K562 (cell line): ENCODE data around the gene RCL1. TPM values are rescaled to one million over a fixed set of nuclear protein-coding genes. Genes with fewer than 3 reads are reported as not detected.
A peak's percentile ranks its signal among the peaks of the same experiment; 100 is the strongest.

ENCODE experiments used
- ARID1B ChIP-seq: fragments of 450-650 bp; IDR thresholded peaks from 2 replicates; pipeline ENCODE4 v1.6.1; 2016; ENCODE audit warnings: antibody characterized with exemption, mild to moderate bottlenecking, inconsistent platforms
- ATF1 ChIP-seq, 2 experiments: fragments of 450-650 bp in 1 of 2; IDR thresholded peaks; 2 replicates each; pipeline ENCODE4 v1.6.1; 2016; ENCODE audit warnings: missing compliant biosample characterization in 1 of 2, missing genetic modification characterization in 1 of 2
- ATF7 ChIP-seq: fragments of 450-650 bp; IDR thresholded peaks from 2 replicates; pipeline ENCODE4 v1.7.1; 2014; ENCODE audit warnings: mild to moderate bottlenecking, moderate library complexity
- CAMTA2 ChIP-seq: fragments of 250-450 bp; sonication (Bioruptor Pico); conservative IDR thresholded peaks from 2 replicates; pipeline ENCODE4 v1.5.1; 2022
- COPS2 ChIP-seq: fragments of 450-650 bp; conservative IDR thresholded peaks from 2 replicates; pipeline ENCODE4 v1.6.1; 2016; ENCODE audit warnings: mild to moderate bottlenecking, moderate library complexity
- EGR1 ChIP-seq: fragments of 450-650 bp; conservative IDR thresholded peaks from 2 replicates; pipeline ENCODE4 v1.6.1; 2017; ENCODE audit warnings: mild to moderate bottlenecking
- ETS2 ChIP-seq: IDR thresholded peaks from 2 replicates; pipeline ENCODE4 v1.6.1; 2016; ENCODE audit warnings: borderline replicate concordance, missing genetic modification characterization, mild to moderate bottlenecking, moderate library complexity, missing compliant biosample characterization; ENCODE audit not compliant: poor library complexity, severe bottlenecking
- FUS ChIP-seq: fragments of 200-400 bp; formaldehyde crosslinking; optimal IDR thresholded peaks from 2 replicates; pipeline ENCODE3; 2017; ENCODE audit warnings: low read depth, low read length
- KAT8 ChIP-seq: fragments of 450-650 bp; IDR thresholded peaks from 2 replicates; pipeline ENCODE4 v1.6.1; 2016; ENCODE audit warnings: low read depth, mild to moderate bottlenecking
- MCM7 ChIP-seq, 2 experiments: fragments of 450-650 bp; IDR thresholded peaks; 2 replicates each; pipeline ENCODE4 v1.6.1; 2016 to 2018
- RBBP5 ChIP-seq: fragments of 200-600 bp; sonication (generic); IDR thresholded peaks from 2 replicates; pipeline ENCODE4 v1.6.1; 2012; ENCODE audit warnings: borderline replicate concordance, mild to moderate bottlenecking, low read length, control low read depth, inconsistent platforms; ENCODE audit not compliant: insufficient read depth, poor library complexity, severe bottlenecking
- RCOR1 ChIP-seq, 2 experiments: IDR thresholded peaks; 2 replicates each; pipeline ENCODE4 v1.6.1; 2012; ENCODE audit warnings: low read depth in 2 of 2, low read length in 2 of 2, borderline replicate concordance in 1 of 2, improper control_type of control experiment in 1 of 2
- SUPT5H ChIP-seq: fragments of 450-650 bp; IDR thresholded peaks from 2 replicates; pipeline ENCODE4 v1.6.1; 2016
- TBP ChIP-seq: optimal IDR thresholded peaks from 2 replicates; pipeline ENCODE3; 2011; ENCODE audit warnings: low read depth, low read length, improper control_type of control experiment
- TRIM24 ChIP-seq, 2 experiments: fragments of 450-650 bp; IDR thresholded peaks; 2 replicates each; pipeline ENCODE4 v1.6.1; 2016
- ZNF24 ChIP-seq: fragments of 450-650 bp; IDR thresholded peaks from 2 replicates; pipeline ENCODE4 v1.6.1; 2016
- polyA plus RNA-seq, 8 experiments: library from polyadenylated mRNA; depleted of rRNA in 4 of 8; stranded (reverse) in 5 of 8; unstranded in 3 of 8; fragments of >200 nt; fragmentation: Nextera tagmentation in 2 of 8; fragmentation: Illumina TruSeq in 1 of 8; extraction: Ambion mirVana in 2 of 8; extraction: Trizol in 1 of 8; gene quantifications; 2 replicates each; pipeline versions ENCODE4 v1.2.1 to v1.2.3, GENCODE V29; 2011 to 2014; ENCODE audit warnings: inconsistent platforms in 1 of 8, missing spikeins in 1 of 8
- total RNA-seq, 7 experiments: library from RNA; depleted of rRNA in 6 of 7; stranded (reverse); fragments of >200 nt in 6 of 7; fragmentation: Illumina TruSeq in 2 of 7; extraction: Trizol in 2 of 7; gene quantifications; 2 replicates each; pipeline versions ENCODE4 v1.2.1 to v1.2.3, GENCODE V29; 2011 to 2021; ENCODE audit warnings: low replicate concordance in 1 of 7
- TF ChIP-seq, protein P1 (sequence below), 2 experiments: fragments of 450-650 bp in 1 of 2; sonication (generic) in 1 of 2; formaldehyde crosslinking in 1 of 2; IDR thresholded peaks; 2 replicates each; pipeline versions ENCODE4 v1.7.1 to v1.9.0; 2016 to 2022; ENCODE audit warnings: inconsistent platforms in 1 of 2, mild to moderate bottlenecking in 1 of 2, missing genetic modification reagents in 1 of 2
- TF ChIP-seq, protein P2 (sequence below), 2 experiments: fragments of 450-650 bp in 1 of 2; sonication (generic) in 1 of 2; formaldehyde crosslinking; conservative IDR thresholded peaks; 2 replicates each; pipeline versions ENCODE4 v1.4.0 to v1.8.1; 2020 to 2022; ENCODE audit warnings: mild to moderate bottlenecking in 1 of 2, missing genetic modification reagents in 1 of 2
- TF ChIP-seq, protein P3 (sequence below): sonication (generic); formaldehyde crosslinking; IDR thresholded peaks from 2 replicates; pipeline ENCODE4 v1.9.0; 2022; ENCODE audit warnings: mild to moderate bottlenecking, missing genetic modification reagents

Gene RCL1
- total and polyA plus RNA-seq, 9 of the 15 experiments (the other 6 are each of a cell fraction or from before 2014, with no cell fraction given) = 24.0 to 67.7 (median 38.6) TPM

DNA sequence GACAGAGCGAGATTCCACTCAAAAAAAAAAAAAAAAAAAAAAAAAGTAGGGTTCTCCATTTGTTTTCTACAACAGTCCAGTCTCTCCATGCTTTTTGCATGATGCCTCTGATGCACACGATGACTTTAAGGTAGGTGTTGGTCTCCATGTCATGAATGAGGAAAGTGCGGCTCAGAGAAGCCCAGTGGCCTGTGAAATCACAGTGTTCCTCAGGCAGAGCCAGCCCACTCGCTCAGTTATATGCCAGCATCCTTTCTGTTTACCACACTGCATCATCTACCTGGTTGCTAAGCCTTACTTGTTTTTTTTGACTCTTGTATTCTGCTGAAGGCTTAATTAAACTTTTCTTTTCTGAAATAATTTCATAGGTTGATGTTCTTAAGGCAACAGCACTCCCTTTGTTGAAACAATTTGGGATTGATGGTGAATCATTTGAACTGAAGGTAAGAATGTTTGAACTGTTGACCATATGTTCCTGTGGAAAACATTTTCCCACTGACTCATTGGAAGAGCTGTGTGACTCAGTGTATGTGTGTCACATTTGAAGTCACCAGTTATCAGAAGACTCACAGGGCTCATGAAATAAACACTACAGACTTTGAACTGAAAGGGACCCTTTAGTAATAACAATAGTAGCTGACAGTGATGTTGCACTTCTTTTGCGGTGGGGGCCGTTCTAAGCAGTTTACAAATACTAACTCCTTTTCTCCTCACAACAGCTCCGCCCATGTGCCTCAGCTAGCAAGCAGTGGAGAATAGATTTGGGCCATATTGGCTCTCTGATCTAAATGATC, 40.2 kb downstream of the RCL1 start (continued):
- TF ChIP-seq, protein P1, sequence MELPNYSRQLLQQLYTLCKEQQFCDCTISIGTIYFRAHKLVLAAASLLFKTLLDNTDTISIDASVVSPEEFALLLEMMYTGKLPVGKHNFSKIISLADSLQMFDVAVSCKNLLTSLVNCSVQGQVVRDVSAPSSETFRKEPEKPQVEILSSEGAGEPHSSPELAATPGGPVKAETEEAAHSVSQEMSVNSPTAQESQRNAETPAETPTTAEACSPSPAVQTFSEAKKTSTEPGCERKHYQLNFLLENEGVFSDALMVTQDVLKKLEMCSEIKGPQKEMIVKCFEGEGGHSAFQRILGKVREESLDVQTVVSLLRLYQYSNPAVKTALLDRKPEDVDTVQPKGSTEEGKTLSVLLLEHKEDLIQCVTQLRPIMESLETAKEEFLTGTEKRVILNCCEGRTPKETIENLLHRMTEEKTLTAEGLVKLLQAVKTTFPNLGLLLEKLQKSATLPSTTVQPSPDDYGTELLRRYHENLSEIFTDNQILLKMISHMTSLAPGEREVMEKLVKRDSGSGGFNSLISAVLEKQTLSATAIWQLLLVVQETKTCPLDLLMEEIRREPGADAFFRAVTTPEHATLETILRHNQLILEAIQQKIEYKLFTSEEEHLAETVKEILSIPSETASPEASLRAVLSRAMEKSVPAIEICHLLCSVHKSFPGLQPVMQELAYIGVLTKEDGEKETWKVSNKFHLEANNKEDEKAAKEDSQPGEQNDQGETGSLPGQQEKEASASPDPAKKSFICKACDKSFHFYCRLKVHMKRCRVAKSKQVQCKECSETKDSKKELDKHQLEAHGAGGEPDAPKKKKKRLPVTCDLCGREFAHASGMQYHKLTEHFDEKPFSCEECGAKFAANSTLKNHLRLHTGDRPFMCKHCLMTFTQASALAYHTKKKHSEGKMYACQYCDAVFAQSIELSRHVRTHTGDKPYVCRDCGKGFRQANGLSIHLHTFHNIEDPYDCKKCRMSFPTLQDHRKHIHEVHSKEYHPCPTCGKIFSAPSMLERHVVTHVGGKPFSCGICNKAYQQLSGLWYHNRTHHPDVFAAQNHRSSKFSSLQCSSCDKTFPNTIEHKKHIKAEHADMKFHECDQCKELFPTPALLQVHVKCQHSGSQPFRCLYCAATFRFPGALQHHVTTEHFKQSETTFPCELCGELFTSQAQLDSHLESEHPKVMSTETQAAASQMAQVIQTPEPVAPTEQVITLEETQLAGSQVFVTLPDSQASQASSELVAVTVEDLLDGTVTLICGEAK (IDR thresholded peaks at IDR 0.05) = no peak
- TF ChIP-seq, protein P1 (CRISPR knock-in tag; IDR thresholded peaks at IDR 0.05) = no peak
- TF ChIP-seq ATF1 (CRISPR knock-in tag; IDR thresholded peaks at IDR 0.05) (no peak), ATF1 (tag; IDR thresholded peaks at IDR 0.05) (peak; percentile 9; the same call in 1 of the 2 replicates), EGR1 (no peak), ETS2 (tag) (no peak), FUS (no peak), TBP (no peak), SUPT5H (no peak), COPS2 (no peak), RBBP5 (no peak), TRIM24 (IDR thresholded peaks at IDR 0.05) (peak in 1 of 2 experiments; percentile 70; a peak in 2 of 4 replicates), ARID1B (peak; percentile 82), CAMTA2 (CRISPR knock-in tag) (no peak), ATF7 (0 out of 2 replicates have a peak, but pooled peaks have one; percentile 41), RCOR1 (IDR thresholded peaks at IDR 0.05; ENCODE audit: borderline replicate concordance in 1 of 2, low read depth in 2 of 2, low read length in 2 of 2) (no peak), KAT8 (no peak), ZNF24 (no peak), MCM7 (IDR thresholded peaks at IDR 0.05) (no peak)
- TF ChIP-seq, protein P2, sequence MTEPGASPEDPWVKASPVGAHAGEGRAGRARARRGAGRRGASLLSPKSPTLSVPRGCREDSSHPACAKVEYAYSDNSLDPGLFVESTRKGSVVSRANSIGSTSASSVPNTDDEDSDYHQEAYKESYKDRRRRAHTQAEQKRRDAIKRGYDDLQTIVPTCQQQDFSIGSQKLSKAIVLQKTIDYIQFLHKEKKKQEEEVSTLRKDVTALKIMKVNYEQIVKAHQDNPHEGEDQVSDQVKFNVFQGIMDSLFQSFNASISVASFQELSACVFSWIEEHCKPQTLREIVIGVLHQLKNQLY (CRISPR knock-in tag; conservative IDR thresholded peaks at IDR 0.05) = no peak
- TF ChIP-seq, protein P3, sequence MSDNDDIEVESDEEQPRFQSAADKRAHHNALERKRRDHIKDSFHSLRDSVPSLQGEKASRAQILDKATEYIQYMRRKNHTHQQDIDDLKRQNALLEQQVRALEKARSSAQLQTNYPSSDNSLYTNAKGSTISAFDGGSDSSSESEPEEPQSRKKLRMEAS = no peak
